K562 (cell line): Measurements from ENCODE around the gene ADGRB3. TPM values are rescaled to one million over a fixed set of nuclear protein-coding genes. Genes with fewer than 3 reads are reported as not detected.
A peak's percentile ranks its signal among the peaks of the same experiment; 100 is the strongest.

Experiments used
- CHD2 ChIP-seq: IDR thresholded peaks from 2 replicates; pipeline ENCODE4 v1.6.1; 2011; ENCODE audit warnings: low read depth, low read length
- HLTF ChIP-seq: fragments of 450-650 bp; IDR thresholded peaks from 2 replicates; pipeline ENCODE4 v1.6.1; 2016
- XRCC5 ChIP-seq: fragments of 200-400 bp; formaldehyde crosslinking; IDR thresholded peaks from 2 replicates; pipeline ENCODE4 v1.6.1; 2017; ENCODE audit warnings: low read depth, mild to moderate bottlenecking, low read length
- ZKSCAN8 ChIP-seq: fragments of 200-800 bp; sonication (Bioruptor generic); IDR thresholded peaks from 2 replicates; pipeline ENCODE4 v1.6.1; 2016; ENCODE audit warnings: missing genetic modification characterization, missing compliant biosample characterization
- ZNF212 ChIP-seq: fragments of 450-650 bp; formaldehyde crosslinking; IDR thresholded peaks from 2 replicates; pipeline ENCODE4 v1.4.0; 2020; ENCODE audit warnings: mild to moderate bottlenecking
- polyA plus RNA-seq, 8 experiments: library from polyadenylated mRNA; depleted of rRNA in 4 of 8; stranded (reverse) in 5 of 8; unstranded in 3 of 8; fragments of >200 nt; fragmentation: Nextera tagmentation in 2 of 8; fragmentation: Illumina TruSeq in 1 of 8; extraction: Ambion mirVana in 2 of 8; extraction: Trizol in 1 of 8; gene quantifications; 2 replicates each; pipeline versions ENCODE4 v1.2.1 to v1.2.3, GENCODE V29; 2011 to 2014; ENCODE audit warnings: inconsistent platforms in 1 of 8, missing spikeins in 1 of 8
- total RNA-seq, 7 experiments: library from RNA; depleted of rRNA in 6 of 7; stranded (reverse); fragments of >200 nt in 6 of 7; fragmentation: Illumina TruSeq in 2 of 7; extraction: Trizol in 2 of 7; gene quantifications; 2 replicates each; pipeline versions ENCODE4 v1.2.1 to v1.2.3, GENCODE V29; 2011 to 2021; ENCODE audit warnings: low replicate concordance in 1 of 7
- TF ChIP-seq, protein P1 (sequence below): fragments of 200-600 bp; sonication (generic); IDR thresholded peaks from one replicate; pipeline ENCODE4 v1.6.1; 2012; ENCODE audit warnings: mild to moderate bottlenecking, low read depth, low read length, inconsistent platforms
- TF ChIP-seq, protein P2 (sequence below), 2 experiments: IDR thresholded peaks in 1 of 2; conservative IDR thresholded peaks in 1 of 2; 2 replicates each; pipeline ENCODE4 v1.6.1; 2016; ENCODE audit warnings: low read depth in 2 of 2, mild to moderate bottlenecking in 1 of 2, missing compliant biosample characterization in 1 of 2, missing genetic modification characterization in 1 of 2, moderate library complexity in 1 of 2
- TF ChIP-seq, protein P3 (sequence below): fragments of 450-650 bp; IDR thresholded peaks from 2 replicates; pipeline ENCODE4 v1.6.1; 2014; ENCODE audit warnings: low read depth, mild to moderate bottlenecking, moderate library complexity, borderline replicate concordance

The ADGRB3 gene
- total and polyA plus RNA-seq, 9 of the 15 experiments (the other 6 are each of a cell fraction or from before 2014, with no cell fraction given), result 0.90 to 7.8 (median 2.4) TPM

DNA sequence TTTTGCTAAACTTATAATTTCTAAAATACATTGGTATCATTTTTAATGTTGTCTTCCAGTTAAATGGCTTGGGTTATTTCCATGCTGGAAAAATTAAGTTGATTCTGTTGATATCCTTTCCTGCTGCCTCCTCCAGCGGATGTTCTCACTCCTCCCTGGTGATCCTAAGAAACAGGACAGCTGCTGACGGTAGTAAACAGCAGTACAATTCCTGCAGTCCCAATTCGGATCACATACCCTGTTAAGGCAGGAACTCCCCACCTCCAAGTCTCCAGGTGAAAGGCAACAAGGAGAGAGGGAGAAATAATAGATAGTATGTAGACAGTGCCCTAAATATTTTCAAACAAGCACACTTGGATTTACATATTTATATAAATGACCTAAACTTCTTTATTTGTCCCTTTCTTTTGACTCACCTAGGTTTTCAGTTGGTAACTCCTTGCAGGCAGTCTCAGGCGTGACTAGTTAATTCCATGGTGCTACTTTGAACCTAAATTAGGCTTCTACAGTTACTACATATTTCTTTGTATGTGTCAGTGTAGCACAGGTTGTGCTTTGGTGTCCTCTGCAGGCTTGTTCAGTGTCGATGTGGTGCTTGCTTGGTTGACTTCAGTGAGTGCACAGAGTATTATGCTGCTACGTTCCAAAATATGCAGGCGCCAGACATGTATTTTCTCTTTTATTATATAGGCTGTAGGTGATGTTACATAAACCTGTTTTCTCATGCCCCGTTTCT, 126.0 kb downstream of the ADGRB3 start (continued):
- TF ChIP-seq, protein P1, sequence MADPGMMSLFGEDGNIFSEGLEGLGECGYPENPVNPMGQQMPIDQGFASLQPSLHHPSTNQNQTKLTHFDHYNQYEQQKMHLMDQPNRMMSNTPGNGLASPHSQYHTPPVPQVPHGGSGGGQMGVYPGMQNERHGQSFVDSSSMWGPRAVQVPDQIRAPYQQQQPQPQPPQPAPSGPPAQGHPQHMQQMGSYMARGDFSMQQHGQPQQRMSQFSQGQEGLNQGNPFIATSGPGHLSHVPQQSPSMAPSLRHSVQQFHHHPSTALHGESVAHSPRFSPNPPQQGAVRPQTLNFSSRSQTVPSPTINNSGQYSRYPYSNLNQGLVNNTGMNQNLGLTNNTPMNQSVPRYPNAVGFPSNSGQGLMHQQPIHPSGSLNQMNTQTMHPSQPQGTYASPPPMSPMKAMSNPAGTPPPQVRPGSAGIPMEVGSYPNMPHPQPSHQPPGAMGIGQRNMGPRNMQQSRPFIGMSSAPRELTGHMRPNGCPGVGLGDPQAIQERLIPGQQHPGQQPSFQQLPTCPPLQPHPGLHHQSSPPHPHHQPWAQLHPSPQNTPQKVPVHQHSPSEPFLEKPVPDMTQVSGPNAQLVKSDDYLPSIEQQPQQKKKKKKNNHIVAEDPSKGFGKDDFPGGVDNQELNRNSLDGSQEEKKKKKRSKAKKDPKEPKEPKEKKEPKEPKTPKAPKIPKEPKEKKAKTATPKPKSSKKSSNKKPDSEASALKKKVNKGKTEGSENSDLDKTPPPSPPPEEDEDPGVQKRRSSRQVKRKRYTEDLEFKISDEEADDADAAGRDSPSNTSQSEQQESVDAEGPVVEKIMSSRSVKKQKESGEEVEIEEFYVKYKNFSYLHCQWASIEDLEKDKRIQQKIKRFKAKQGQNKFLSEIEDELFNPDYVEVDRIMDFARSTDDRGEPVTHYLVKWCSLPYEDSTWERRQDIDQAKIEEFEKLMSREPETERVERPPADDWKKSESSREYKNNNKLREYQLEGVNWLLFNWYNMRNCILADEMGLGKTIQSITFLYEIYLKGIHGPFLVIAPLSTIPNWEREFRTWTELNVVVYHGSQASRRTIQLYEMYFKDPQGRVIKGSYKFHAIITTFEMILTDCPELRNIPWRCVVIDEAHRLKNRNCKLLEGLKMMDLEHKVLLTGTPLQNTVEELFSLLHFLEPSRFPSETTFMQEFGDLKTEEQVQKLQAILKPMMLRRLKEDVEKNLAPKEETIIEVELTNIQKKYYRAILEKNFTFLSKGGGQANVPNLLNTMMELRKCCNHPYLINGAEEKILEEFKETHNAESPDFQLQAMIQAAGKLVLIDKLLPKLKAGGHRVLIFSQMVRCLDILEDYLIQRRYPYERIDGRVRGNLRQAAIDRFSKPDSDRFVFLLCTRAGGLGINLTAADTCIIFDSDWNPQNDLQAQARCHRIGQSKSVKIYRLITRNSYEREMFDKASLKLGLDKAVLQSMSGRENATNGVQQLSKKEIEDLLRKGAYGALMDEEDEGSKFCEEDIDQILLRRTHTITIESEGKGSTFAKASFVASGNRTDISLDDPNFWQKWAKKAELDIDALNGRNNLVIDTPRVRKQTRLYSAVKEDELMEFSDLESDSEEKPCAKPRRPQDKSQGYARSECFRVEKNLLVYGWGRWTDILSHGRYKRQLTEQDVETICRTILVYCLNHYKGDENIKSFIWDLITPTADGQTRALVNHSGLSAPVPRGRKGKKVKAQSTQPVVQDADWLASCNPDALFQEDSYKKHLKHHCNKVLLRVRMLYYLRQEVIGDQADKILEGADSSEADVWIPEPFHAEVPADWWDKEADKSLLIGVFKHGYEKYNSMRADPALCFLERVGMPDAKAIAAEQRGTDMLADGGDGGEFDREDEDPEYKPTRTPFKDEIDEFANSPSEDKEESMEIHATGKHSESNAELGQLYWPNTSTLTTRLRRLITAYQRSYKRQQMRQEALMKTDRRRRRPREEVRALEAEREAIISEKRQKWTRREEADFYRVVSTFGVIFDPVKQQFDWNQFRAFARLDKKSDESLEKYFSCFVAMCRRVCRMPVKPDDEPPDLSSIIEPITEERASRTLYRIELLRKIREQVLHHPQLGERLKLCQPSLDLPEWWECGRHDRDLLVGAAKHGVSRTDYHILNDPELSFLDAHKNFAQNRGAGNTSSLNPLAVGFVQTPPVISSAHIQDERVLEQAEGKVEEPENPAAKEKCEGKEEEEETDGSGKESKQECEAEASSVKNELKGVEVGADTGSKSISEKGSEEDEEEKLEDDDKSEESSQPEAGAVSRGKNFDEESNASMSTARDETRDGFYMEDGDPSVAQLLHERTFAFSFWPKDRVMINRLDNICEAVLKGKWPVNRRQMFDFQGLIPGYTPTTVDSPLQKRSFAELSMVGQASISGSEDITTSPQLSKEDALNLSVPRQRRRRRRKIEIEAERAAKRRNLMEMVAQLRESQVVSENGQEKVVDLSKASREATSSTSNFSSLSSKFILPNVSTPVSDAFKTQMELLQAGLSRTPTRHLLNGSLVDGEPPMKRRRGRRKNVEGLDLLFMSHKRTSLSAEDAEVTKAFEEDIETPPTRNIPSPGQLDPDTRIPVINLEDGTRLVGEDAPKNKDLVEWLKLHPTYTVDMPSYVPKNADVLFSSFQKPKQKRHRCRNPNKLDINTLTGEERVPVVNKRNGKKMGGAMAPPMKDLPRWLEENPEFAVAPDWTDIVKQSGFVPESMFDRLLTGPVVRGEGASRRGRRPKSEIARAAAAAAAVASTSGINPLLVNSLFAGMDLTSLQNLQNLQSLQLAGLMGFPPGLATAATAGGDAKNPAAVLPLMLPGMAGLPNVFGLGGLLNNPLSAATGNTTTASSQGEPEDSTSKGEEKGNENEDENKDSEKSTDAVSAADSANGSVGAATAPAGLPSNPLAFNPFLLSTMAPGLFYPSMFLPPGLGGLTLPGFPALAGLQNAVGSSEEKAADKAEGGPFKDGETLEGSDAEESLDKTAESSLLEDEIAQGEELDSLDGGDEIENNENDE, result no peak
- TF ChIP-seq, protein P2, sequence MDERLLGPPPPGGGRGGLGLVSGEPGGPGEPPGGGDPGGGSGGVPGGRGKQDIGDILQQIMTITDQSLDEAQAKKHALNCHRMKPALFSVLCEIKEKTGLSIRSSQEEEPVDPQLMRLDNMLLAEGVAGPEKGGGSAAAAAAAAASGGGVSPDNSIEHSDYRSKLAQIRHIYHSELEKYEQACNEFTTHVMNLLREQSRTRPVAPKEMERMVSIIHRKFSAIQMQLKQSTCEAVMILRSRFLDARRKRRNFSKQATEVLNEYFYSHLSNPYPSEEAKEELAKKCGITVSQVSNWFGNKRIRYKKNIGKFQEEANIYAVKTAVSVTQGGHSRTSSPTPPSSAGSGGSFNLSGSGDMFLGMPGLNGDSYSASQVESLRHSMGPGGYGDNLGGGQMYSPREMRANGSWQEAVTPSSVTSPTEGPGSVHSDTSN (CRISPR knock-in tag; IDR thresholded peaks at IDR 0.05; ENCODE audit: low read depth), result no peak
- TF ChIP-seq, protein P2 (tag; conservative IDR thresholded peaks at IDR 0.05; ENCODE audit: low read depth), result peak; percentile 40; the same call in 1 of the 2 replicates
- no peak for TF ChIP-seq ZKSCAN8 (CRISPR knock-in tag)
- TF ChIP-seq CHD2, result no peak
- TF ChIP-seq ZNF212 (CRISPR knock-in tag), result no peak
- no peak for TF ChIP-seq HLTF
- TF ChIP-seq, protein P3, sequence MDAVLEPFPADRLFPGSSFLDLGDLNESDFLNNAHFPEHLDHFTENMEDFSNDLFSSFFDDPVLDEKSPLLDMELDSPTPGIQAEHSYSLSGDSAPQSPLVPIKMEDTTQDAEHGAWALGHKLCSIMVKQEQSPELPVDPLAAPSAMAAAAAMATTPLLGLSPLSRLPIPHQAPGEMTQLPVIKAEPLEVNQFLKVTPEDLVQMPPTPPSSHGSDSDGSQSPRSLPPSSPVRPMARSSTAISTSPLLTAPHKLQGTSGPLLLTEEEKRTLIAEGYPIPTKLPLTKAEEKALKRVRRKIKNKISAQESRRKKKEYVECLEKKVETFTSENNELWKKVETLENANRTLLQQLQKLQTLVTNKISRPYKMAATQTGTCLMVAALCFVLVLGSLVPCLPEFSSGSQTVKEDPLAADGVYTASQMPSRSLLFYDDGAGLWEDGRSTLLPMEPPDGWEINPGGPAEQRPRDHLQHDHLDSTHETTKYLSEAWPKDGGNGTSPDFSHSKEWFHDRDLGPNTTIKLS, result no peak
- TF ChIP-seq XRCC5, result no peak
